ENCODE results near the gene C11orf58.

The C11orf58 gene

DNA sequence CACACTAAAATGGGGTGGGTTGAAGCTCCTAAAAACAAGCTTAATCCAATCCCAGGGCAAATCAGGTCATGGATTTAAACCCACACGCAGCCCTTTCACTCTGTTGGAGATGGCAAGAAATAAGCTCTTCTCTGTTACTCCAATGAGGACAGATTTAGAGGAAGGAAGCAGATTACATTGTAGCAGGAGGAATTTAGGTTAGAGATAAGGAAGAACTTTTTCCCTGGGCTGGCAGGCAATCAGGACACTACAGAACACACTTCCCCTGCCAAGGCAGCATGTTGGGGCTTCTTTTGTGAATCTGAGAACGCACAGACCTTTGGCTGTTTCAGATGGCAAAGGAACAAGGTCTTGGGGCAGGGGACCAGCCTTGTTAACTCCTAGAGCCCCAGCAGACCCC is 46.2 kb downstream of the C11orf58 start:
- FAIRE-seq (no peak), DNase-seq (ENCODE audit: low spot score) (no peak)

DNA sequence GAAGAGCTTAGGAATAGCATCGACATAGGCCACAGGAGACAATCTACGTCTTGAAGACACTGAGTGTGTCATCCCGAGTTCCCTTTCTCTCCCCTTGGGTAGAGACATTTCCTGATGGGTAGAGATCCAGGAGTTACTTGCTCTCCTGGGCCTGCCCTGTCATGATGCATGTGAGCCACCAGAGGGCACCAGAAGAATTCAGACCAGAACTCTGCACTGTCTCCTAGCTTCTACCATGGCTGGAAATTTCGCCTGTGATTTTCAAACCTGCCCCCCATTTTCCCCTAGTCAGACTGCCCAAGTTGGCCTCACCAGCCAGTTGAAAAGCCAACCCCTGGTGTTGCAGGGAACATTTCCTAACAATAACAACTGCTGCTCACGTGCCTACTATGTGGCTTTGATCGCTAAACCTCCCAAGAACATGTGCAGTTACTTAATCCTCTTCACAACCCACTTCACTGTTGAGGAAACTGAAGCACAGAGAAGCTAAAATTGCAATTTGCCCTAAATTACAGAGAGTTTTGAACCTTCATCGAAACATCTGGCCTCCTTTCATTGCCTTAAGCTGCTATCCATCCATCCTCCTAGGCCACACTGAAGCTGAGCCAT is 47.2 kb downstream of the C11orf58 start:
- DNase-seq (ENCODE audit: low spot score) (peak; percentile 83), FAIRE-seq (no peak)

DNA sequence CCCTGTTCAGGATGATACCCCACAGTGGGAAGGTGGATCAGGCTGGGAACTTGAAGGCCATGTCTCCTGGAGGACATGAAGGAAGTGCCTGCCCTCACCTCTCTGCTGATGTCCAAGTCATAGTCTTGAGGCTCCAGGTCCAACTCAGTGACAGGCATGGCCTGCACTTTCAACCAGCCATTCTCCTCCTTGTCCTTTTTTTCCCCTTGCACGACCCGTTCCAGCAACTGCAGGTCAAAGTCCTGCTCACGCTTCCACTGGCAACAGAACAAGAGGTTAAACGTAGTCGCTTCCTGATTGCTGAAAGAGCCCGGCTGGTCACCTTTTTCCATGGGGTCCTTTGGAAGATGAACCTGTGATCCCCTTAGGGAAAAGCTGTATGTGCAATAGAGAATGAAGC is 47.7 kb downstream of the C11orf58 start:
- DNase-seq (ENCODE audit: low spot score) (no peak), FAIRE-seq (no peak)

DNA sequence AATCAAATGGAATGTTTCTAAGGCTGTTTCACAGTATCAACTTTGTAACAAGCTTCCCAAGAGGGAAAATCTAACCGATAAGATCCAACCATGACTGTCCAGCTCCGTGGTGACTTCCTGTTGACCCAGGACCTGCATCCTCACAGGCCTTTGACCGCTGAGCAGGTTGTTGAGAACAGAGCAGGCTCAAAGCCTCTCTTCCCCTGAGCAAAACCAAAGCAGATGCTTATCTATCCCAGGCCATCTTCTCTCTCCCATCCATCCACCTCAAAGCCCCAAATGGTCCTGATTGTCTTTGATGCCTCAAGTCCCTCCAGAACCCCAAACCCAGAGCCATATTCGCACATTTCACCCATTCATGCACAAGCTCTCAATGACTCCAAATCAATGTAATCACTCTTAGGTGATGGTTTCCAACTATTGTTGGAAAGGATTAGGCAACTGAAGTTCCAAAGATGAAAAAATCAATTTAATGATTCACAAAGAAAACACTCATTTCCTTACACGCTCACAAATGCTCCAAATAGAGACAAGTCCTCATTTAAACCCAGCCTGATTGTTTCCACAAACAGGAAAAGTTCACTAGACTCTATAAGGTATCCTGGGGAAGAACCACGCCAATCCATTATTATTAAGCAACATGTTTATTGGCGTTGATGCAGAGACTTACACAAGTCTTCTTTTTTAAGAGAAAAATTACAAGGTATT is 48.7 kb downstream of the C11orf58 start:
- FAIRE-seq (no peak), DNase-seq (ENCODE audit: low spot score) (no peak)

DNA sequence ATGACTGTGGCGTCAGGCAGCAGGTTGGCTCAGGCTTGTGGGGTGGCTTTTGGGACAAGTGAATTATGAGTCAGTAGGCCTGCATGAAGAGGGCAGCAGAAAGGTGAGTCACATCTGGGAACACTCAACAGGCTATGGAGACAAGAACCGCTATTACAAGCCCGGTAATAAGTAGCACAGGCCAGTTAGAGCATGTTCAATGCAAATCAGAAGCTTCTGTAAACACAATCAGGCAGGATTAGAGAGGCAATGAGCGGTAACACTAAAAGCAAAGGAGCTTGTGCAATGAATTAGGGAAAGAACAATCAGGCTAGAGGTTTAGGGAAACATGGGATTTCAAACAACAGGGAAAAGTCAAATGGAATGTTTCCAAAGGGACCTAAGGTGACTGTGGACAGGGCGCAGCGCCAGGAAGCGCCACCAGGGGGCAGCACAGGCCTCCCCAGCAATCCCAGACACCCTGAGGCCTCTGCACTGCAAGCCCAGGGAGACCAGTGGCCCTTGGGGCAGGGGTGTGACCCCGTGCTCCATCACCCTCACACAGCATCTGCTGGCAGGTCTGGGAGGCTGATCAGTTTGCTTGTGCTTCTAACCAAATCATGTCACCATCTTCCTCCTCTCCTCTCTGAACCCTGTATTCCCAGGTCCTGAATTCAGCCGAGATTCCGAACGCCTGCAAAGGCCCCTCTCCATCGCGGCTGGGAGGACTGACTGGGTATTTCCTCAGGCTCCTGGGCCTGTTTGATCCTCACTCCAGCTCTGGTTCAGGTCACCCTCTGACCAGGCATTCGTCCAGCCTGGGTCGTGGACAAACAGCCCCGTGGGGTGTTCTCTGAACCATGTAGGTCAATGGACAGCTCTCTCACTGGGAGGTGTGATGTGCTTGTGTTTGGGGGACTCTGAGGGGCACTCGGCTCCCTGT is 50.0 kb downstream of the C11orf58 start:
- no peak for FAIRE-seq

DNA sequence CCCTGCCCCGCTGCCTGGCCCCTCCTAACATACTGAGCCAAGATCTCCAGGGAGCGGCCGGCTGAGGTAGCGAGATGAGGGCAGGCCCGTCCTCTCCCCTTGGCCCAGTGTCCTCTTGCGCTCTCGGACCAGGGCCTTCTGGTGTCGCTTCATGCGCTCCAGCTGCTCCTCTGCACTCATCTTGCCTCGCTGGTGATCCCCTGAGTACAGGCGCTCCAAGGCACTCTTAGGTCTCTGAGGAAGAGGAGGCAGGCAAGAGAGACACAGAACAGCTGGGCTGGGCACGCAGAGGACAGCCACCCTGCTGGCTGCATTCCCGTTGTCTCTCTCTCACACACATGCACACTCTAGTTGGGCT is 50.6 kb downstream of the C11orf58 start:
- FAIRE-seq (no peak), DNase-seq (ENCODE audit: low spot score) (no peak)

More for the DNA sequence above, 50.0 kb downstream of the C11orf58 start:
- peak; percentile 77 for DNase-seq (ENCODE audit: low spot score)

DNA sequence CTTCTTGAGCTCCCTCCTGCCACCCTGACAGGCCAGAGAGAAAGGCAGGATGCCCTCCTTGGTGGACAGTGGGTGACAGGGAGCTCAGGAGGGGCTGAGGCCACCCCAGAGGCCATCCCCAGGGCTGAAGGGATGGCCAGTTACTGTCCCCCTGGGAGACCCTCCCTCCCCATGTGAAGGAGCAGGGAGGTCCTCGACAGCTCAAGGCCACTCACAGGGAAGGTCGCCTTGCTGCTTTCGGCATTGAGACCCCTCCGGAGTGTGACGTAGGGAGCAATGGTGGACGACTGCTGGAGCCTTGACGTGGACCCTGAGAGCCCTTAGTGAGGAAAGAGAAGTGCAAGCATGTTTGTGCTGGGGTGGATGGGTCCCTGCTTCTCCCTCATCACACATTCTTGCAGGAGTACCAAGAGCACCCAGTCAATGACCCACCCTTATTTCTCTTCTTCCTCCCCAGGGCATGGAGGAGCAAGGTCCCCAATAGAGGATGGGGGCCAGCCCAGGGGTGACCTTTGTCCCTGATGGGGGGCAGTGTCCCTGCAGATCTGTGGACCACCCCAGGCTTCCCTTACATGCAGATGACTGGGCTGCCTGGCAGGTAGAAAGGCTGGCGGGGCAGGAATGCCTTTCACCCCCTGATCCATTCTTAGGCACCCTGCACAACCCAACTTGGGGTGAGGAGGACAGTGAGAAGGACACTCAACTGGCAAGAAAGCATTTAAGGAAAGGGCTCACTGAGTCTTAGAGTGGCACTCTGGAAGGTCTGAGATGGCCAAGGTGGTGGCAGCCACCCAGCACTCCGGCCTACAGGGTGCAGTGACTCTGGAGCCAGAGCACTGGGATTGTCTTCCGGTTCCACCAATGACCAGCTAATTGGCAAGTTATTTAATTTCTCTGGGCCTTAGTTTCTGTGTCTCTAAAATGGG is 51.4 kb downstream of the C11orf58 start:
- no peak for DNase-seq (ENCODE audit: low spot score)
- no peak for FAIRE-seq

DNA sequence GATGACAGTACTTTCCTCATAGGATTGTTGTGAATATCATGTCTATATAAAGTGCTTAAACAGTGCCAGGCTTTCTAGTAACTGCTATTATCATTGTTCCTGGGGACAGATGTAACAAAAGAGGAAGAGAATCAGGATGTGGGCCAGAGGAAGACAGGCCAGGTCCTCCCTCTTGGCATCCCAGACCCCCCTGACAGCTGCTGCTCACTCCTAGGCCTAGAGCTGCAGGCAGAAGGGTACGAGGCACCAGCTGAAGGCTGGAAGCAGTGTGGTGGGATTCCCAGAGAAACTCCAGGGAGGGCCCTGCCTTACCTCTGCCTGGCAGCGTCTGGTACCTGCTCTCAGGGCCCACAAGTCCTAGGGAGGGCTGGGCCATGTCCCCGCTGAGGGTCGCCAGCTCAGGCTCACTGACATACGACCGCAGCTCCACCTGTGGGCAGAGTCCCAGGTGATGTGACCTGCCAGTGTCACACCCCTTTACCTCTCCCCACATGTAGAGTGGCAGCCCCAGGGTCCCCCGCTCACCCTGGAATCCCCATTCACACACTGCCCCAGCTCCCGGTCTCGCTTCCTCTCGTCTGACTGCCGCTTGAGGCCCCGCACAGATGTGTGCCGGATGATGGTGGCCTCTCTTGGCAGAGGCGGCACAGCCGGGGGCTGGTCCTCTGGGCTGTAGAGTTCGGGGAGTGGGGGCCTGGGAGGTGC is 52.2 kb downstream of the C11orf58 start:
- FAIRE-seq (no peak), DNase-seq (ENCODE audit: low spot score) (no peak)

DNA sequence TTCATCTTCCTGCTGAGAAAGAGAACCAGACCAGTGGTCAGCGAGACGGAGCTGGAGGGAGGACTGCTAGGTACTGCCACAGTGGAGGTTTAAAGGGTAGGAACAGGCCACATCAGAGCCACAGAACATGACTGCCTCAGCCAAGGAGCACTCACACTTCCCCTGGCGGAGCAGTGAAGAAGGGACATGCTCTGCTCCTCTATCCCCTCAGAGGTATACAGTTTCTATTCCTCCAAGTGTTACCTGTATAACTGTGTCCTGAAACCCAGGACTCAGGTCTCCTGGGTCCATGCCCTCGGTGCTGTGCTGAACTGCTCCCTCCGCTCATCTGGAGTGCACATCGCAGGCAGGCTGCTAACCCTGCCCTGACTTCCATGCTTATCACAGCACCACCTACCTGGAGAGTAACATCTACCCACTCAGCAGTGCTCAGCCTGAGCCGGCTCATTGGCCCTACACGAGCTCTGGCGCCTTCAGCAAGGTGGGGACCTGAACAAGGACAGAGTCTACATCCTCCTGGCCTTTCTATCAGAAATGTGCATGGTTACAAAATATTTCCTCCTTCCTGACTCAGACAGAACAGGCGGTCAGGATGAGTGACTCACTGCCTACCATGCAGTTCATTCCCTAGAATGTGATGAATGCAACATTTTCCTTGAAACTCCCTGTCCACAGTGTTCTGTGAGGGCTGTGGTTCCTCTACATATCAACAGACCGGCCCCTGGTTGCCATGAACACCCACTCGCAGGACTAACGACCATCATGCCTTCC is 52.9 kb downstream of the C11orf58 start:
- DNase-seq (ENCODE audit: low spot score) (peak; percentile 83), FAIRE-seq (peak; percentile 97)

DNA sequence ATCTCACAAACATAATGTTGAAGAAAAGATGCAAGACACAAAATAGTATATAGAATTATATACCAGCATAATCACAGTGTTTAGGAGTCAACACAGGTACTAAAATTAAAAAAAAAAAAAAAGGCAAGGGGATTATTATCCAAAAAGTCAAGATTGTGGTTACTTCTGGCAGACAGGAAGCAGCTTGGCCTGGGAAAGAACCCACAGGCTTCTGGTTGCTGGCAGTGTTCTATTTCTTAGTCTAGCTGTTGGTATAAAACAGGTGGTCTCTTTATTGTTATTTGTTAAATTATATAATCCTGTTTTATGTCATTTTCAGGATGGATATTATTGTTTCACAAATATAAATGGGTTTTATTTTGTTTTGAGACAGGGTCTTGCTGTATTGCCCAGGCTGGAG is 54.0 kb downstream of the C11orf58 start:
- DNase-seq (ENCODE audit: low spot score) (no peak), FAIRE-seq (no peak)

DNA sequence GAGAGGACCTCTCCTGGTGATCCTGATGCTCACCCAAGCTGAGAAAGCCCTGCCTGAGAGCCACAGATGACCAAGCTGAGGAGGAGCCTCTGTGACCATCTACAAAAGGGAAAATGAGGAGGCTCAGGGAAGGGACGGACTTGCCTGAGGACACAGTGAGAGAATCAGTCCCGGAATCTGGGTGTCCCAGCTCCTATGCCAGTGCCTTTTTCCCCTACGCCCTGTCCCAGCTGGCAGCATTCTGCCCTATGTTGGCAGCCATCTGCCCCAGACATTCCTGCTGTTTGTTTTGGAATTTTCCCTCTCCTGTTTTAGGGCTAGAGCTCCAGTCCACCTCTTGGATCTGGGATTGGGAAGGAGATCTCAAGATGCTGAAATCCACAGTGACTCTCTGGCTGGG is 54.6 kb downstream of the C11orf58 start:
- DNase-seq (ENCODE audit: low spot score) (no peak), FAIRE-seq (peak; percentile 27)

DNA sequence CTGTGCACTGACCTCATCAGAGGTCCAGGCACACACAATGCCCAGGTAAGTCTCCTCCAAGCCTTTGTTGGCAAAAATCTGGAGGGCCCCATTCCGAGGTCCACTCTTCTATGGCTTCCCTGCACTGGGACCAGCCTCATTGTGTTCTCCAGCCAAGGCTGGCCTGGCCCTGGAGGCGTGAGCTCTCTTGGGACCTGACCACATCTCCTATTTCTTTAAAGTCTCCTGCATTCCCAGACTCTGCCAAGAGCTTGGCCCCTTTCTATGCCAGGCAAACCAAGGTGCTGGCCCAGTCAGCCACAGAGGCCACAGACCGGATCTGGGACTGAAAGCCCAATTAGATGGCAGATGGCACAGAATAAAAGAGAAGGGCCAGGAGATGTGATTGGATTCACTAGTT is 55.1 kb downstream of the C11orf58 start:
- FAIRE-seq (no peak), DNase-seq (ENCODE audit: low spot score) (no peak)

DNA sequence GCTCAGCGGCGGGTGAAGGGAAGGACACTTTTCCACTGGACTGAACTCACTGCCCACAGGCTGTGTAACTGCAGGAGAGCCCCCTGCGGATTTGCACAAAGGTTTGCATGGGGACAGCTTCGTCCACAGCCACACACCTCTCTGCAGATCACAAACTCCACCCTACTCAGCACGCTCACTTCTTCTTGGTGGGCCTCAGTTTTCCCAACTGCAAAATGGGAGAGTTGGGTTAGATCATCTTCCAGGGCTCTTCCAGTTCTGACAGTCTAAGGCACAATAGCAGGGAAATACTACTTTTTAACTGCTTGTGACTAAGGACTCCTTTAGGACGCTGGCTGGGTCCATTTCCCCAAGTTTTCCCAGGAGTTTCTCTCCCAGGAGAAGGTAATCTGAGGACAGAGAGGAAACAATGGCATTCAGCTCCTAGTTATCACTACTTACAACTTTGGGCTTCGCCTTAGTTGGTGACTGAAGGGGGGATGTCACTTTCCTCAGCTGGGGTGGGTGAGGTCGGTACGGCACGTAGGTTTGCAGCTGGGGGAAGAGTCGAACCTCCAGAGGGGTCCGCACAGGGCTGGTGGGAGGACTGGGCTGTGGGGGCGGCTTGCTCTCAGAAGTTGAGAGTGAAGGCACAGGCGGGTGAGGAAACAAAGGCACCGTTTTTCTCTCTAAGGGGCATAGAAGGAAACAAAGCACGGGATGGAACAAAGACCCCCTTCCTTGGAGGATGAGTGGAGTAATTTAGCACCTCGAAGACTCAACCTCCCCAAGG is 55.8 kb downstream of the C11orf58 start:
- FAIRE-seq (no peak), DNase-seq (ENCODE audit: low spot score) (no peak)

DNA sequence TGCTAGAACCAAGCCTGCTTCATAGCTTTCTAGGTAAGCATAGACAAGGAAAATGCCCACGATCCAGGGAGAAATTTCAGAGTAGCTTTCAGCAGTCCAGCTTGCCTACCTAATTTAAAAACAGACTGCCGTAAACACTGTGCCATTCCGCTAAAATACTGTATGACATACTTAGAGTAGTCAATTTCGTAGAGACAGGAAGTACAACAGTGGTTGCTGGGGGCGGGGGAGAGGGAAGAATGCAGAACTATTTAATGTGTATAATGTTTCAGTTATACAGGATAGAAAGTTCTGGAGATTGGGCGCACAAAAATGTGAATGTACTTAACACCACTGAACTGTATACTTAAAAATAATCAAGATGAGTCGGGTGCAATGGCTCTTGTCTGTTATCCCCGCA is 56.7 kb downstream of the C11orf58 start:
- no peak for FAIRE-seq

DNA sequence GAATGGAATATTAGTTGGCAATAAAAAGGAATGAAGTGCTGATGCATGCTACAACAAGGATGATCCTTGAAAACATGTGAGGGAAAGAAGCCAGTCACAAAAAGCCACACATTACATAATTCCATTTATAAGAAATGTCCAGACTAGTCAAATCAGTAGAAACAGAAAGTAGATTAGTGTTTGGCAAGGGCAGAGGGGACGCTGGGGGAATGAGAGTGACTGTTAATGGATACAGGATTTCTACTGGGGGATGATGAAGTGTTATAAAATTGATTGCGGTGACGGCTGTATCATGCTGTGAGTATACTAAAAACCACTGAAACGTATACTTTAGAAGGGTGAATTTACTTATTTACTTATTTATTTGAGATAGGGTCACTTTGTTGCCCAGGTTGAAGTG is 57.9 kb downstream of the C11orf58 start:
- FAIRE-seq (no peak), DNase-seq (ENCODE audit: low spot score) (no peak)

More for the DNA sequence above, 56.7 kb downstream of the C11orf58 start:
- DNase-seq (ENCODE audit: low spot score) = no peak

DNA sequence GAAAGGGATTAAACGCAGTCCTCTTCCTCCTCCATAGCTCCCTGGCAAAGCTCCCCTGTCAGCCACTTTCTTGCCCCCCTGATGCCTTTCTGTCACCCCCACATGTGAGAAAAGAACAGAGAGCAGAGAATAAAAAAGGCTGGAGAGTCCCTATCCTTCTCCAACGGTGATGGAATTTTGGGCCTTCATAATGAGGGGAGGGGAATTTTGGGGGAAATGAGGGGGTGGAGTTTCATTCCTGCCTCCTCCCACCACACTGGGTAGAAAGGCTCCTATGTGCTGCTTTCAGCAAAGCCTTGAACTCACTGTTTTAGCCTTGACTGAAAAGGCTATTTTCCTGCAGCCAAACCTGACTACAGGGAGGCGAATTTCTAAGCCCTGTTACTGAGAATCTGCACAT is 59.3 kb downstream of the C11orf58 start:
- FAIRE-seq = no peak
- DNase-seq (ENCODE audit: low spot score) = no peak

DNA sequence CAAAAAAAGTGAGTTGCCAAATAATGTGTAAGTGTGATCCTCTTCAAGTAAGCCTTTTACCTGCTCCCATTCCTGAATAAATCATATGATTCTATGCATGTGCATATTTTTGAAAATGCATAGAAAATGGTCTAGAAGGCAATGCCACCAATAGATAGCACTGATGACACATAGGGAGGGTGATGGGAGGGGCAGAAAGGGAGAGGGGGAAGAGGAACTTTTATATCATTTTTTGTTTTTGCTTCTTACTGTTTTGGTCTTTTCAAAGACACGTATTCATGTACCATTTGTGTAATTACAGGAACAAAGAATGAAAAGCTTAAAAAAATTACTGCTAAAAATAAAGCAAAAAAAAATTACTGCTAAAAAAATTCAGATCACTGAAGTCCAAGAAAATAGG is 60.8 kb downstream of the C11orf58 start:
- DNase-seq (ENCODE audit: low spot score) (no peak), FAIRE-seq (no peak)

DNA sequence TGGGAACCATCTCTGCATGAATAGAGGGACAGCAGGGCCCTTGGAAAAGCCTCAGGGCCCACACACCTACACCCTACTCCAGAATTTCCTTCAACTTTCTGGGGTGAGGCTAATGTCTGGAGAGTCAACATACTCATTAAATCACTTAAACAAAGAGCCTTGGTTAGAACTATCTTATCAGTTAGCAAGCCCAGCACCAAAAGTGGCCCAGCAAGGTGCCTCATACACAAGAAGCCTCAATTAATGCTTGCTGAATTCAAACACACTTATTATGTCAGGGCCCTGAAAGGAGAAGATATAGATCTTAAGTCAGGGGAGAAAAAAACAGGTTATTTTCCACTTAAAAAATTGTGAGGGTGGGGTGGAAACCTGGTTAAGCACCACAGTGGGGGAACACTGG is 61.4 kb downstream of the C11orf58 start:
- no peak for DNase-seq (ENCODE audit: low spot score)
- no peak for FAIRE-seq

DNA sequence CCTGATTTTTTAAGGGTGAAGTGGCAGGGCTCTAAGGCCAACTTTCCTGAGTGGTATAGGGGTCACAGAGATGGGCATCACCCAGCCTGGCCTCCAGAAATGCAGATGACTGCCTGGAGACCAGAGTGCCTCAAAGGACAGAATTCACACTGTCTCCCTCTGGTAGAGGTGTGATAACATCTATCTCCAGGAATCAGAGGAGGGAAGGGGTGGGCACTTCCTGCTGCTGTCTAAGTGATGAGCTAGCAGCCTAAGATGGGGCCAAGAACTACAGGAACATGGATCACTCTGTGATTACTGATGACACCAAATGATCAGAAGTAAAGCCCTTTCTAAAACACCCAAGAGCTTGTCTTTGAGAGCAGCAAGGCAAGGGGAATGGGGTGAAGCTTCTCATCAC is 61.9 kb downstream of the C11orf58 start:
- DNase-seq (ENCODE audit: low spot score) = no peak
- FAIRE-seq = no peak
